Neural progenitor cell (in vitro differentiated cells): Measurements from ENCODE around the gene MAML3. TPM values are rescaled to one million over a fixed set of nuclear protein-coding genes. Genes with fewer than 3 reads are reported as not detected.

Experiments used
- DNase-seq: peaks from one replicate; pipeline ENCODE4 v3.0.0-alpha.2; 2016; ENCODE audit warnings: low spot score
- H2AFZ ChIP-seq: fragments of 200-600 bp; sonication (generic); replicated peaks from 2 replicates; pipeline ENCODE4 v1.6.1; 2016; ENCODE audit warnings: antibody characterized with exemption
- H3F3A ChIP-seq: fragments of 200-600 bp; sonication (generic); 2 replicates; pipeline ENCODE4 v1.6.1; 2016; ENCODE audit warnings: antibody characterized with exemption, low read depth
- H3K27ac ChIP-seq: fragments of 200-600 bp; sonication (generic); 2 replicates; pipeline ENCODE4 v1.5.1; 2016; ENCODE audit warnings: mild to moderate bottlenecking
- H3K27me3 ChIP-seq: fragments of 200-600 bp; sonication (generic); 2 replicates; pipeline ENCODE4 v1.6.1; 2016; ENCODE audit warnings: mild to moderate bottlenecking, moderate library complexity
- H3K36me3 ChIP-seq: fragments of 200-600 bp; sonication (generic); 2 replicates; pipeline ENCODE4 v1.5.1; 2016
- H3K4me1 ChIP-seq: fragments of 200-600 bp; sonication (generic); 2 replicates; pipeline ENCODE4 v1.6.1; 2016; ENCODE audit warnings: mixed run types
- H3K4me2 ChIP-seq: fragments of 200-600 bp; sonication (generic); 2 replicates; pipeline ENCODE4 v1.6.1; 2016
- H3K4me3 ChIP-seq: fragments of 200-600 bp; sonication (generic); 2 replicates; pipeline ENCODE4 v1.5.1; 2016
- H3K79me2 ChIP-seq: fragments of 200-600 bp; sonication (generic); 2 replicates; pipeline ENCODE4 v1.6.1; 2016; ENCODE audit warnings: low read depth
- H3K9ac ChIP-seq: fragments of 200-600 bp; sonication (generic); 2 replicates; pipeline ENCODE4 v1.6.1; 2016
- H3K9me3 ChIP-seq: fragments of 200-600 bp; sonication (generic); 2 replicates; pipeline ENCODE4 v1.5.1; 2016; ENCODE audit warnings: low read depth
- H4K20me1 ChIP-seq: fragments of 200-600 bp; sonication (generic); 2 replicates; pipeline ENCODE4 v1.6.1; 2016; ENCODE audit warnings: low read depth
- H3K27ac Mint-ChIP-seq: 3 replicates; pipeline ENCODE4 v1.8.0; 2021; ENCODE audit warnings: mixed read lengths
- H3K27me3 Mint-ChIP-seq: 2 replicates; pipeline ENCODE4 v1.8.0; 2022; ENCODE audit warnings: low read depth, mild to moderate bottlenecking, inconsistent platforms, moderate library complexity, mixed read lengths; ENCODE audit not compliant: insufficient read depth
- H3K36me3 Mint-ChIP-seq: 3 replicates; pipeline ENCODE4 v1.8.0; 2021; ENCODE audit warnings: mixed read lengths
- H3K4me1 Mint-ChIP-seq: 3 replicates; pipeline ENCODE4 v1.8.0; 2021; ENCODE audit warnings: mixed read lengths
- H3K4me3 Mint-ChIP-seq: 3 replicates; pipeline ENCODE4 v1.8.0; 2021; ENCODE audit warnings: mild to moderate bottlenecking, moderate library complexity, mixed read lengths
- H3K9me3 Mint-ChIP-seq: 3 replicates; pipeline ENCODE4 v1.8.0; 2020; ENCODE audit warnings: mixed read lengths
- EZH2 ChIP-seq: fragments of 200-600 bp; sonication (generic); IDR thresholded peaks from 2 replicates; pipeline ENCODE4 v1.6.1; 2017; ENCODE audit warnings: antibody characterized with exemption, mild to moderate bottlenecking, moderate library complexity
- EZH2phosphoT487 ChIP-seq: fragments of 200-600 bp; sonication (generic); IDR thresholded peaks from 2 replicates; pipeline ENCODE4 v1.6.1; 2017; ENCODE audit warnings: antibody characterized with exemption
- total RNA-seq: library from RNA; depleted of rRNA; stranded (reverse); fragments of >200 nt; gene quantifications from 2 replicates; pipeline ENCODE4 v1.2.3, GENCODE V29; 2015; ENCODE audit warnings: low replicate concordance
- TF ChIP-seq, protein P1 (sequence below): fragments of 200-600 bp; sonication (generic); IDR thresholded peaks from 2 replicates; pipeline ENCODE4 v1.5.1; 2017; ENCODE audit warnings: antibody characterized with exemption, mild to moderate bottlenecking

The MAML3 gene
- total RNA-seq, 1 donor from 2014 or later: 14.4 TPM

DNA sequence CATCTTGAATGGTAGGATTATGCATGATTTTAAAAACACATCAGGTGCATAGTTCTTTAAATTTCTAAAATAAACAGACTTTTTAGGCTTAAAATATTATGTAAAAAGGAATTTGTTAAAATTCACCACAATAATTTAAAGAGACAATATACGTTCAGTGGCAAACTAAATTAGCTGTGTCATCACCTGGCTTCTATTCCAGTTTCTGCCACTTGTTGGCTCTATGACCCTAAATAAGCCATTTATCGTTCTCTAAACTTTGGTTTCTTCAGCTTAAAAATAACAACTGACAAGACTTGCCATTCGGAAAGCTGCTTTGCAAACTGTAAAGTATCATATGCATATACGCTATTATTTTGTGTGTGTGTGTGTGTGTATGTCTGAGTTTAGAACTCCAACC lies 347.1 kb downstream of the MAML3 start:
- H3K27me3 ChIP-seq: no peaks in the 10 kb centered on the region
- H2AFZ ChIP-seq: no peak overlapping the region
- no peaks in the 10 kb centered on the region for H4K20me1 ChIP-seq
- no peak overlapping the region for H3K9ac ChIP-seq
- no peak for TF ChIP-seq EZH2phosphoT487
- TF ChIP-seq EZH2: no peak
- TF ChIP-seq, protein P1, sequence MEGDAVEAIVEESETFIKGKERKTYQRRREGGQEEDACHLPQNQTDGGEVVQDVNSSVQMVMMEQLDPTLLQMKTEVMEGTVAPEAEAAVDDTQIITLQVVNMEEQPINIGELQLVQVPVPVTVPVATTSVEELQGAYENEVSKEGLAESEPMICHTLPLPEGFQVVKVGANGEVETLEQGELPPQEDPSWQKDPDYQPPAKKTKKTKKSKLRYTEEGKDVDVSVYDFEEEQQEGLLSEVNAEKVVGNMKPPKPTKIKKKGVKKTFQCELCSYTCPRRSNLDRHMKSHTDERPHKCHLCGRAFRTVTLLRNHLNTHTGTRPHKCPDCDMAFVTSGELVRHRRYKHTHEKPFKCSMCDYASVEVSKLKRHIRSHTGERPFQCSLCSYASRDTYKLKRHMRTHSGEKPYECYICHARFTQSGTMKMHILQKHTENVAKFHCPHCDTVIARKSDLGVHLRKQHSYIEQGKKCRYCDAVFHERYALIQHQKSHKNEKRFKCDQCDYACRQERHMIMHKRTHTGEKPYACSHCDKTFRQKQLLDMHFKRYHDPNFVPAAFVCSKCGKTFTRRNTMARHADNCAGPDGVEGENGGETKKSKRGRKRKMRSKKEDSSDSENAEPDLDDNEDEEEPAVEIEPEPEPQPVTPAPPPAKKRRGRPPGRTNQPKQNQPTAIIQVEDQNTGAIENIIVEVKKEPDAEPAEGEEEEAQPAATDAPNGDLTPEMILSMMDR: no peak
- H3K36me3 ChIP-seq: no peaks in the 10 kb centered on the region
- no peaks in the 10 kb centered on the region for H3K79me2 ChIP-seq
- DNase-seq: no peak
- peaks cover 18% of the 10 kb centered on the region for H3K9me3 Mint-ChIP-seq
- H3K4me3 Mint-ChIP-seq: no peak overlapping the region
- peaks cover 10% of the 10 kb centered on the region for H3K9me3 ChIP-seq
- H3K4me3 ChIP-seq: no peak overlapping the region
- no peak overlapping the region for H3K27ac ChIP-seq
- H3K4me1 ChIP-seq: peaks cover 27% of the 10 kb centered on the region
- peaks cover 39% of the 10 kb centered on the region for H3K4me1 Mint-ChIP-seq
- H3F3A ChIP-seq: peaks cover 19% of the 10 kb centered on the region
- H3K4me2 ChIP-seq: no peak overlapping the region
- peaks cover 7% of the 10 kb centered on the region for H3K36me3 Mint-ChIP-seq
- H3K27me3 Mint-ChIP-seq: no peaks in the 10 kb centered on the region
- peak overlapping the region; percentile 88 for H3K27ac Mint-ChIP-seq

DNA sequence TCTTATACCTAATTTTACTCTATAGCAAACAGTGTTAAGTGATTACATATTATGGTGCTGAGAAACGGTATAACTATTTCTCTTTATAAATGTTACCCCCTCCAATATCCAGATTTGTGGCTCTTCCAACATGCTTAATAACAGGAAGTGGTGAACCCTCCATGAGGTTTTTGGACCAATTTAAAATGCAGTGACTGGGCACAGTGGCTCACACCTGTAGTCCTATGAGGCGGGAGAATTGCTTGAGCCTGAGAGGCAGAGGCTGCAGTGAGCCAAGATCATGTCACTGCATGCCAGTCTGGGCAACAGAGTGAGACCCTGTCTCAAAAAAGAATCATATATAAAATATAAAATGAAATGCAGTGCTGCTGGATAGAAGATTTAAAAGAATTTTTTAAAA lies 351.1 kb downstream of the MAML3 start:
- no peak for DNase-seq
- no peak overlapping the region for H3K9ac ChIP-seq
- H3K4me1 ChIP-seq: peaks cover 27% of the 10 kb centered on the region
- H3F3A ChIP-seq: no peaks in the 10 kb centered on the region
- H3K27ac ChIP-seq: no peak overlapping the region
- Mint-ChIP-seq H3K27me3 (no peaks in the 10 kb centered on the region), H3K36me3 (no peaks in the 10 kb centered on the region), H3K9me3 (no peaks in the 10 kb centered on the region), H3K4me3 (no peak overlapping the region), H3K4me1 (peaks cover 48% of the 10 kb centered on the region), H3K27ac (no peak overlapping the region)
- H3K4me3 ChIP-seq: no peak overlapping the region
- H4K20me1 ChIP-seq: no peaks in the 10 kb centered on the region
- no peaks in the 10 kb centered on the region for H3K27me3 ChIP-seq
- no peaks in the 10 kb centered on the region for H3K36me3 ChIP-seq
- no peak overlapping the region for H3K4me2 ChIP-seq
- H3K79me2 ChIP-seq: no peaks in the 10 kb centered on the region
- H3K9me3 ChIP-seq: no peaks in the 10 kb centered on the region
- TF ChIP-seq, protein P1: no peak
- TF ChIP-seq EZH2 (no peak), EZH2phosphoT487 (no peak)
- no peak overlapping the region for H2AFZ ChIP-seq

DNA sequence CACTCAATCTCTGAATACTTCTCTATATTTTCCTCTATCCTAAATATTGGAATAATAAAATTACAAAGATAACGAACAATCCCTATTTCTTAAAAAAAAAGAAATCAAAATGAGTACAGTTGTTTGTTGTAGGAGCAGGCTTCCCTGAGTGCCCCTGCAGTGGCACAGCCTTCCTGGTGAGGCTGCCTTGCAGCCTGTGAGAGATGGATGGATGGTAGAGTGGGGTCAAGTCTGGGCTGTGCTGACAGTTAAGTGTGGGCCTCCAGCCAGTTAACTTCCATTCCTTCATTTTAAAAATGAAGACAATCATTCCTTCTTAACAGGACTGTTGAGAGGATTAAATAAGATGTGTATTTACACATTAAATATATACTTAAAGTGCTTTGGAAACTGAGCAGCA lies 351.5 kb downstream of the MAML3 start:
- no peaks in the 10 kb centered on the region for H3K27me3 Mint-ChIP-seq
- Histone ChIP-seq H3K9ac (no peak overlapping the region), H3K27ac (no peak overlapping the region), H3K36me3 (no peaks in the 10 kb centered on the region), H3K4me2 (no peak overlapping the region), H2AFZ (no peak overlapping the region), H3K27me3 (no peaks in the 10 kb centered on the region), H3F3A (no peaks in the 10 kb centered on the region), H3K4me3 (no peak overlapping the region), H4K20me1 (no peaks in the 10 kb centered on the region), H3K4me1 (peaks cover 25% of the 10 kb centered on the region), H3K9me3 (no peaks in the 10 kb centered on the region), H3K79me2 (no peaks in the 10 kb centered on the region)
- no peak for DNase-seq
- no peaks in the 10 kb centered on the region for H3K36me3 Mint-ChIP-seq
- H3K27ac Mint-ChIP-seq: no peak overlapping the region
- TF ChIP-seq EZH2 (no peak), EZH2phosphoT487 (no peak)
- TF ChIP-seq, protein P1: no peak
- no peak overlapping the region for H3K4me3 Mint-ChIP-seq
- peaks cover 49% of the 10 kb centered on the region for H3K4me1 Mint-ChIP-seq
- no peaks in the 10 kb centered on the region for H3K9me3 Mint-ChIP-seq
